GM12878 (cell line): ENCODE measurements around the gene ZNF688. TPM values are rescaled to one million over a fixed set of nuclear protein-coding genes. Genes with fewer than 3 reads are reported as not detected.

ENCODE experiments used
- ATAC-seq: fragments of 200-7000 bp; cut with Tn5 transposase; 3 replicates; pipeline ENCODE4 v1.9.1; 2020; ENCODE audit warnings: mild to moderate bottlenecking, moderate library complexity
- BruUV-seq: library from RNA; stranded (reverse); fragments of 400-500 nt; replicated peaks from 2 replicates; lab custom pipeline; 2021; lab: Mats Ljungman, UMichigan
- CTCF ChIA-PET: fragments of 300-600 bp; sonication (Branson Sonifier 250); formaldehyde crosslinking; extraction: SDS; loops from one replicate; lab custom pipeline; 2021; ENCODE audit warnings: inconsistent platforms; lab: Yijun Ruan, JAX
- POLR2A ChIA-PET: fragments of 350-600 bp; formaldehyde crosslinking; extraction: SDS; loops from one replicate; lab custom pipeline; 2021; ENCODE audit warnings: inconsistent platforms; lab: Charles Lee
- RAD21 ChIA-PET: fragments of 300-600 bp; sonication (Branson Sonifier 250); formaldehyde crosslinking; loops from one replicate; lab custom pipeline; 2023; ENCODE audit warnings: antibody characterized with exemption; ENCODE audit not compliant: unreplicated experiment; lab: Charles Lee
- SMC1A ChIA-PET: fragments of 300-600 bp; sonication (Branson Sonifier 250); formaldehyde crosslinking; loops from one replicate; lab custom pipeline; 2023; ENCODE audit not compliant: unreplicated experiment, uncharacterized antibody; lab: Charles Lee
- DNase-seq: peaks from one replicate; pipeline ENCODE4 v3.0.0-alpha.2; 2011; ENCODE audit warnings: low read depth, low spot score
- FAIRE-seq: peaks from 3 replicates; lab custom pipeline; 2011; peaks lifted over from hg19 to GRCh38; lab: Jason Lieb, UNC
- H2AFZ ChIP-seq: 2 replicates; pipeline ENCODE4 v1.6.0; 2011; ENCODE audit warnings: low read depth, low read length, control low read depth; ENCODE audit not compliant: control insufficient read depth
- H3K27ac ChIP-seq: 2 replicates; pipeline ENCODE4 v1.5.1; 2011; ENCODE audit warnings: control low read depth; ENCODE audit not compliant: control insufficient read depth, insufficient read depth
- H3K27me3 ChIP-seq, 2 experiments: replicated peaks in 1 of 2; 2 replicates each; pipeline versions ENCODE4 v1.6.0 to v1.6.1; 2011; ENCODE audit warnings: low read length in 1 of 2; ENCODE audit not compliant: control insufficient read depth in 2 of 2, insufficient read depth in 2 of 2
- H3K36me3 ChIP-seq, 2 experiments: 2 replicates each; pipeline ENCODE4 v1.5.1; 2011; ENCODE audit warnings: low read length in 1 of 2; ENCODE audit not compliant: control insufficient read depth in 2 of 2, insufficient read depth in 2 of 2
- H3K4me1 ChIP-seq: 2 replicates; pipeline ENCODE4 v1.6.1; 2011; ENCODE audit warnings: mild to moderate bottlenecking, low read length, moderate library complexity, mixed read lengths; ENCODE audit not compliant: control insufficient read depth, insufficient read depth
- H3K4me2 ChIP-seq: 2 replicates; pipeline ENCODE4 v1.6.0; 2011; ENCODE audit warnings: control low read depth; ENCODE audit not compliant: control insufficient read depth, insufficient read depth
- H3K4me3 ChIP-seq: fragments of 200-600 bp; sonication (generic); 2 replicates; pipeline ENCODE4 v1.5.1; 2016
- H3K79me2 ChIP-seq: 2 replicates; pipeline ENCODE4 v1.6.0; 2011; ENCODE audit warnings: low read length; ENCODE audit not compliant: control insufficient read depth, insufficient read depth
- H3K9ac ChIP-seq: 2 replicates; pipeline ENCODE4 v1.8.0; 2011; ENCODE audit warnings: low read length, control low read depth, mixed read lengths; ENCODE audit not compliant: control insufficient read depth, insufficient read depth
- H3K9me3 ChIP-seq: replicated peaks from 3 replicates; pipeline ENCODE4 v1.5.1; 2011; ENCODE audit warnings: mild to moderate bottlenecking, low read length; ENCODE audit not compliant: control insufficient read depth, insufficient read depth
- H4K20me1 ChIP-seq: 2 replicates; pipeline ENCODE4 v1.6.0; 2011; ENCODE audit not compliant: control insufficient read depth, insufficient read depth
- CREM ChIP-seq: IDR thresholded peaks from 2 replicates; pipeline ENCODE4 v1.6.1; 2014; ENCODE audit warnings: antibody characterized with exemption, low read depth
- NR2C1 ChIP-seq: fragments of 450-650 bp; IDR thresholded peaks from 2 replicates; pipeline ENCODE4 v1.6.1; 2017; ENCODE audit warnings: antibody characterized with exemption, mild to moderate bottlenecking, moderate library complexity
- RCOR1 ChIP-seq: conservative IDR thresholded peaks from 2 replicates; pipeline ENCODE4 v1.6.1; 2012; ENCODE audit warnings: low read depth, low read length, improper control_type of control experiment
- SIN3A ChIP-seq: IDR thresholded peaks from 2 replicates; pipeline ENCODE4 v1.6.1; 2012; ENCODE audit warnings: low read depth, low read length, improper control_type of control experiment
- SPI1 ChIP-seq: IDR thresholded peaks from 2 replicates; pipeline ENCODE4 v1.6.1; 2011; ENCODE audit warnings: low read depth, mild to moderate bottlenecking, low read length, moderate library complexity, borderline replicate concordance; ENCODE audit not compliant: insufficient read depth
- TBL1XR1 ChIP-seq: IDR thresholded peaks from 2 replicates; pipeline ENCODE4 v1.6.1; 2012; ENCODE audit warnings: low read depth, low read length, improper control_type of control experiment
- WGBS: methylation state at CpG from one replicate; pipeline ENCODE4 v1.1.6; 2016; ENCODE audit warnings: low lambda C conversion rate; ENCODE audit not compliant: insufficient replicate concordance, insufficient coverage; ENCODE audit errors: missing lambda C conversion rate; 5-methylcytosine and 5-hydroxymethylcytosine counted together
- in situ Hi-C: fragments of 300-500 bp; cut with MboI; formaldehyde crosslinking; loops from 9 replicates; pipeline ENCODE4 v1.14.3; 2018; ENCODE audit warnings: mixed read lengths
- intact Hi-C: fragments of 100-400 bp; cut with micrococcal nuclease; formaldehyde crosslinking; loops from one replicate; pipeline ENCODE4 v1.14.2; 2022; ENCODE audit not compliant: unreplicated experiment
- polyA plus RNA-seq, 11 experiments: library from polyadenylated mRNA; depleted of rRNA in 4 of 11; unstranded in 6 of 11; stranded (reverse) in 5 of 11; fragments of >200 nt; fragmentation: Nextera tagmentation in 4 of 11; fragmentation: Illumina TruSeq in 1 of 11; extraction: Ambion mirVana in 4 of 11; extraction: Trizol in 1 of 11; gene quantifications; 1 replicate in 1 of 11; 2 replicates in 10 of 11; pipeline versions ENCODE4 v1.2.1 to v1.2.3, GENCODE V29; 2011 to 2016; ENCODE audit warnings: inconsistent platforms in 2 of 11, missing spikeins in 2 of 11, low read depth in 1 of 11
- total RNA-seq, 4 experiments: library from RNA; depleted of rRNA in 3 of 4; stranded (reverse); fragments of >200 nt in 3 of 4; fragmentation: Illumina TruSeq in 1 of 4; extraction: Trizol in 1 of 4; gene quantifications; 2 replicates each; pipeline versions ENCODE4 v1.2.1 to v1.2.3, GENCODE V29; 2013 to 2021

The ZNF688 gene
- total and polyA plus RNA-seq, 10 of the 15 experiments (the other 5 are each of a cell fraction or from before 2014, with no cell fraction given), result 0.14 to 17.4 (median 10.6) TPM

GRCh38 chr16:30525844-30526136 lies 45.7 kb downstream of the ZNF688 start:
- BruUV-seq, result TSS peak; percentile 79
- peak overlapping the region; percentile 78 for H3K4me2 ChIP-seq
- in situ Hi-C loops (no loop called here), intact Hi-C loops (loop anchor here (2.0 kb wide), 1 partner anchor 95 kb away; the partner anchor contains the start of gene DCTPP1)
- POLR2A ChIA-PET, result interaction anchor here (0.5 to 1.1 kb wide), 6 partner anchors 41 to 741 kb away, joined by 3 to 7 read pairs (median 4); no protein-coding TSS in a partner anchor
- H3K79me2 ChIP-seq, result no peaks in the 10 kb centered on the region
- peak overlapping the region; percentile 91 for H3K4me3 ChIP-seq
- H3K9ac ChIP-seq, result peak overlapping the region; percentile 59
- SMC1A ChIA-PET, result interaction anchor here (0.6 to 1.0 kb wide), 2 partner anchors 16 to 72 kb away, joined by 3 read pairs; no protein-coding TSS in a partner anchor
- H3K27me3 ChIP-seq, result no peaks in the 10 kb centered on the region
- no peak for DNase-seq
- TF ChIP-seq CREM (no peak), RCOR1 (no peak), NR2C1 (no peak), SPI1 (peak; percentile 35; the same call in 1 of the 2 replicates), SIN3A (peak; percentile 69; the same call in 1 of the 2 replicates), TBL1XR1 (no peak)
- no peak overlapping the region for H2AFZ ChIP-seq
- RAD21 ChIA-PET, result interaction anchor here (1.3 kb wide), 1 partner anchor 10 kb away, joined by 4 read pairs; no protein-coding TSS in a partner anchor
- peaks cover 7% of the 10 kb centered on the region in 2 experiments; a peak in 2 of 4 replicates for H3K36me3 ChIP-seq
- no peak overlapping the region for H3K27ac ChIP-seq
- CTCF ChIA-PET, result interaction anchor here (0.9 to 1.7 kb wide), 3 partner anchors 9 to 96 kb away, joined by 3 to 10 read pairs (median 6); partner anchors contain the start of genes DCTPP1 and ZNF747
- H3K4me1 ChIP-seq, result peaks cover 15% of the 10 kb centered on the region
- H3K9me3 ChIP-seq, result no peaks in the 10 kb centered on the region
- no peak for ATAC-seq
- no peaks in the 10 kb centered on the region for H4K20me1 ChIP-seq
- 36% methylated on average over 4 of the region's 4 CpGs for WGBS
- no peak for FAIRE-seq
